Measurements from ENCODE around the gene RAP1GAP. TPM values are rescaled to one million over a fixed set of nuclear protein-coding genes. Genes with fewer than 3 reads are reported as not detected.

Gene RAP1GAP
- total and polyA plus RNA-seq, 2 of the 13 experiments (the other 11 are each of a cell fraction or from before 2014, with no cell fraction given), result 11.9 to 37.5 TPM

GRCh38 chr1:21669258-21670058 is at the start of gene RAP1GAP (continued):
- TF ChIP-seq ZBTB37 (CRISPR knock-in tag; IDR thresholded peaks at IDR 0.05) (peak; percentile 72; the same call in 1 of the 2 replicates), ZZZ3 (CRISPR knock-in tag; IDR thresholded peaks at IDR 0.05; ENCODE audit: borderline replicate concordance) (no peak), ZNF562 (CRISPR knock-in tag; IDR thresholded peaks at IDR 0.05; ENCODE audit: borderline replicate concordance) (no peak), ZNF160 (CRISPR knock-in tag; IDR thresholded peaks at IDR 0.05) (no peak; the same call in 1 of the 2 replicates), ZNF383 (CRISPR knock-in tag; IDR thresholded peaks at IDR 0.05; ENCODE audit: borderline replicate concordance) (no peak), TBX2 (CRISPR knock-in tag; IDR thresholded peaks at IDR 0.05; ENCODE audit: borderline replicate concordance) (peak; percentile 92), ZMYM4 (CRISPR knock-in tag; IDR thresholded peaks at IDR 0.05) (peak; percentile 82), GFI1 (CRISPR knock-in tag; IDR thresholded peaks at IDR 0.05; ENCODE audit: borderline replicate concordance) (peak; percentile 71; the same call in 1 of the 2 replicates), MXD4 (CRISPR knock-in tag; IDR thresholded peaks at IDR 0.05) (peak; percentile 88), SNAPC5 (CRISPR knock-in tag; IDR thresholded peaks at IDR 0.05; ENCODE audit: borderline replicate concordance) (0 out of 2 replicates have a peak, but pooled peaks have one; percentile 82), HNF4G (IDR thresholded peaks at IDR 0.05; ENCODE audit: borderline replicate concordance, low read depth, low read length) (peak; percentile 91), HNF4G (CRISPR knock-in tag; IDR thresholded peaks at IDR 0.05; ENCODE audit: borderline replicate concordance, low read depth) (peak; percentile 97), ZNF337 (CRISPR knock-in tag; IDR thresholded peaks at IDR 0.05; ENCODE audit: borderline replicate concordance, low read depth) (peak; percentile 71; the same call in 1 of the 2 replicates), ZBTB44 (CRISPR knock-in tag; IDR thresholded peaks at IDR 0.05) (no peak), NFATC3 (CRISPR knock-in tag; IDR thresholded peaks at IDR 0.05) (peak; percentile 91; the same call in 1 of the 2 replicates), CHD4 (IDR thresholded peaks at IDR 0.05; ENCODE audit: borderline replicate concordance, low read length) (peak; percentile 93), ZSCAN9 (CRISPR knock-in tag; IDR thresholded peaks at IDR 0.05; ENCODE audit: borderline replicate concordance) (peak; percentile 83), PCBP1 (IDR thresholded peaks at IDR 0.05; ENCODE audit: borderline replicate concordance, low read depth, low read length) (no peak), NFKB2 (CRISPR knock-in tag; IDR thresholded peaks at IDR 0.05; ENCODE audit: borderline replicate concordance) (peak; percentile 77; the same call in 1 of the 2 replicates), KDM2A (CRISPR knock-in tag; IDR thresholded peaks at IDR 0.05; ENCODE audit: borderline replicate concordance, low read depth) (peak; percentile 93), ZSCAN5A (CRISPR knock-in tag; IDR thresholded peaks at IDR 0.05; ENCODE audit: borderline replicate concordance) (peak; percentile 63; the same call in 1 of the 2 replicates), ZMYM2 (CRISPR knock-in tag; IDR thresholded peaks at IDR 0.05) (peak; percentile 44; the same call in 1 of the 2 replicates), REXO4 (CRISPR knock-in tag; IDR thresholded peaks at IDR 0.05; ENCODE audit: borderline replicate concordance) (no peak), ZNF766 (CRISPR knock-in tag; IDR thresholded peaks at IDR 0.05; ENCODE audit: borderline replicate concordance) (peak; percentile 17; the same call in 1 of the 2 replicates), ZNF232 (CRISPR knock-in tag; IDR thresholded peaks at IDR 0.05; ENCODE audit: borderline replicate concordance) (peak; percentile 76; the same call in 1 of the 2 replicates)

Data from HepG2 (cell line).